NCI-H2107 treated with DMSO at 0.1 percent for 48 hours (cell line): Measurements from ENCODE around the gene FBXO8.
A peak's percentile ranks its signal among the peaks of the same experiment; 100 is the strongest.
"Not testable (repeated sequence)": the region's sequence is repeated elsewhere in the genome, so short reads cannot be mapped to it uniquely, and the experiment has no call there.

Source experiments
- DNase-seq: peaks from one replicate; lab custom pipeline; 2025; ENCODE audit not compliant: unreplicated experiment; lab: John Stamatoyannopoulos, UW

The FBXO8 gene

DNA sequence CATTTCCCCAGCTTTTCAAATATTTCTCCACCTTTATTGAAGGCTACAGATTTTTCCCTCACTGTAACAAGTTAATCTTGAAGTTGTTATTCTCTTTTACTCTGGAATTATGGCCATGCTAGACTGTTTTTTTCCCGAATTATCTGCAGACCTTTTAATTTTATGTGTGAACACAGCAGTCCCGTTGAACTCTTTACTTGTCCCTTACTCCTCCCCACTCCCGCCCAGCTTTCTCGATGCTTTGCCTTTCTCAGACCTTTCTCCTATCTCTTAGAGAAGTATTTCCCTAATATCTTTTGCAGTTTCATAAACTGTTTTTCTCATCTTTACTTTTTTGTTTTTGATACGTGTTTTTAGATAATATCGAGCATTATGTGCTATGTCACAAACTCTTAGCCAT, 1.0 kb upstream of the FBXO8 start:
- no peak for DNase-seq

DNA sequence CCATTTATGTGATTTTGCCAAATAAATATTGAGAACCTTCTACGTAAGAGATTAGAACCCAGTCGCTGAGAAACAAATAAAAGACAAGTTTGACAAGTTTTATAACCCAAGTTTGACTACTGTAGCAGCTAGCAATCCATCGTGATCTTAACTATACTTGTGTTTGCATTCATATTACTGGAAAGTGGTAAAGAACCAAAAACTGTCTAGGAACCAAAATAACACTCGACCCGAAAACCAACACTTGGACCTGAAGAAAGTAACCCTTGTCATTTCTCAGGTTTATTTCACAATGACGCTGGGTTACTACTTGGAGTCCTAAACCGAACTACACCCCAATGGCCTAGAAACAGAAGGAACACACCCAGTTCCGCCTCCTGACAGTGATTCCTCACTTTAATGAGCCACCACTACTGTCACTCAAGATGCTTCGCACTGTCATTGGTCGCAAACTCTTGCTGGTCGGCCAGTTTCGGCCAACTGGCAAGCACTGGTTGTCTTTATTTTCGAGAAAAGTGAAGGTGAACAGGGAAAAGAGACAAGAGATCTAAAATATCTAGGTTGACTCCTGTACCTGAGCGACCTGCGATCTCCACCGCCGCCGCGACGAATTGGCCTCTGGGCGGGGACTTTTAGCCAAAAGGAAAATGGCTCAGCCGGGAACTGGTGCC, 496 bp downstream of the FBXO8 start:
- DNase-seq = peak; percentile 62

GRCh38 chr4:174281901-174282300, 1.6 kb downstream of the FBXO8 start:
- DNase-seq = no peak

DNA sequence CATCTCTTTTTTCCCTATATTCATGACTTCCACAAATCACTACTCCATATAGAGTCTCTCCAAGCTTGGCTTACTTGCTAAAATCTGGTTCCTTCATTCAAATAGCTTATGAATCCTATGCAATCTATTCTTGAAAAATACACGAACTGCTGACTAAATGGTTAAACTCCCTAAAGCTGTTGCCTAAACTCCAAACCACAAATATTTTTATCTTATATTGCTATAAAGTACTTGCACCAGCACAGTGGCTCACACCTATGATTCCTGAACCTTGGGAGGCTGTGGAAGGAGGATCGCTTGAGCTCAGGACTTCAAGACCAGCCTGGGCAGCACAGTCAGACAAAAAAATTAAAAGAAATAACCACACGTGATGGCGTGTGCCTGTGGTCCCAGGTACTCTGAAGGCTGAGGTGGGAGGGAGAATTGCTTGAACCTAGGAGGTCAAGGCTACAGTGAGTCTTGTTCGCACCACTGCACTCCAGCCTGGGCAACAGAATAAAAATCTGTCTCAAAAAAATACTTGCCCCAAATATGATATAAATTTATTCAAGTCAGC, 2.2 kb downstream of the FBXO8 start:
- DNase-seq = no peak

GRCh38 chr4:174279433-174280155, 3.9 kb downstream of the FBXO8 start:
- DNase-seq = no peak

DNA sequence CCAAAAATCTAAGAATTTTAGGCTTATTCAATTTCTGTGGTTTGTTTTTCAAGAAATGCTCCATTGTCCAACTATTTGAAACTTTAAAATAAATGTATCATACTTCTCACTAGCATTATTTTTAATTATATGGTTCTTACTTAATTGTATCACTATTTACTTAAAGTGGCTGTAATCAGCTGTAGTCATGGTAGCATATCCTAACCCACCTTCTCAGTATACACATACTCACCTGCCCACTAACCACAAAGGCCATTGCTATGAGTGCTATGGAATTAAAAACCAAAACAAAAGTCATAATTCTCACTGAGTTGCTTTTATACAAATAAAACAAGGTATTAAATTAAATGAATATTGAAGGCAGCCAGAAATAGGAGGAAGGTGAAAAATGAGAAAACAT, 5.0 kb downstream of the FBXO8 start:
- no peak for DNase-seq

DNA sequence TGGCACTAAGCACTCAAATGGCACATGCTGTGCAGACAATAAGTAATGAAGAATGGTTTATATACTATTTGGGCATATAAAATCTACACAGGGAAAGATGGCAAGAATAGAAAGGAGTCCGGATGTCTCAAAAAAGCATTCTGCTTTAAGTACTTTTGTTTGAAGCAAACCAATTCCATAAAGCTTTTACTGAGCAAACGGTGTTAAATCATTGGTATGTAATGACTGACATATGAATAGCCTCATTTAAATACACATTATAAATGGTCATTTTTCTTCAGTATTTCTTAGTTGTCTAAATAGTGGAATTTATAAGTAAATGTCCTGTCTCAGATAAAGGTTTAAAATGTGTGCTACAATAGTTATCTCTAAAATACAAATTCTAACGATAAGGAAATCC, 6.0 kb downstream of the FBXO8 start:
- DNase-seq = no peak

GRCh38 chr4:174275101-174275500, 8.4 kb downstream of the FBXO8 start:
- no peak for DNase-seq

DNA sequence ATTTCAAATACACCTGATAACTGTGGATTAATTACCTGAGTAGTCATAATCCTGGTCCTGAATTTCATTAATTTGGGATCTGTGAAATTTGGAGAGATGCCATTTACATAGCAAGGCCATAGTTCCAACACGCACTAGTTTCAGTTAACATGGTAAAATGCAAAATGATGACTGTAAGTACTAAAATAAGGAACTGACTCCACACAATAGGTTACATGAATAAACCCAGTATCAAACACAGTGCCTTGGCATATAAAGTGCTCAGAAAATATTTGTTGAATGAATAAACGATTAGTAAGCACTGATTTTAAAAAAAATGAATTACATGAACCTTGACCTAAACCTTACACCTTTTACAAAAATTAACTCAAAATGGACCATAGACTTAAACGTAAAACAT, 9.0 kb downstream of the FBXO8 start:
- no peak for DNase-seq

DNA sequence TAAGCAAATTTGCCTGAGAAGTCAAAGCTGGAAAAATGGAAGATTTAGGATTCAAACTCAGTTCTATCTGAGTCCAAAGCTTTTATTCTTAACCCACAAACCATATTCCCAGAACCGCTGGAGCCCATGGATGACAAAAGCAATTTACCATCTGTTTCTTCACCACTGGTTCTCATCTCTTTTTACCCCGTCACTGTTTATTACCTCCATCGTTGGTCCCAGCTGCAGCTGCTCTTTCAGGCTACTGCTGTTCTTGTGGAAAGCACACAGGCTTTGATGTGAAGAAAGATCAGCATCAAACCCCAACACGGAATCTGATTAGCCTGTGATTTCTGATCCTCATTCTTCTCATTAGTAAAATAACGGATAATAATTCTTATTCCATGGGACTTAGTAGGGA, 9.5 kb downstream of the FBXO8 start:
- no peak for DNase-seq

DNA sequence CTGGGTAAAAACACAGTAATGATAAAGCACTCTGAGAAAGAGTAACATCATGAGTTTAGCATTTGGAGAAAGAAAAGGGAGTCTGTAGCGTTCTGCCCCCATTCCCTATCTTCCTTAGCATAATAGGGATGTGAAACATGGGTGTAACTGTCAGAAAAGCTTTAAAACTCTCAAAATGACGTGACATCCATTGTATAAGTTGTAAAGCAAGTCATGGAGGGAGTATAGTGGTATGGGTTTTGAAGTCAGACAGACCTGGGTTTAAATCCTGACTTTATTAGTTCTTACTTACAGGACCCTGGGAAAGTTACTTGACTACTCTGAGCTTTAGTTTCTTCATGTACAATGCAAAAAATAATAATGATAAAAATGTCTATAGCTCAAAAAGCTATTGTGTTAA, 17.1 kb downstream of the FBXO8 start:
- no peak for DNase-seq

- no peak for DNase-seq
Measured at GRCh38 chr4:174265916-174266315, 17.6 kb downstream of the FBXO8 start.

DNA sequence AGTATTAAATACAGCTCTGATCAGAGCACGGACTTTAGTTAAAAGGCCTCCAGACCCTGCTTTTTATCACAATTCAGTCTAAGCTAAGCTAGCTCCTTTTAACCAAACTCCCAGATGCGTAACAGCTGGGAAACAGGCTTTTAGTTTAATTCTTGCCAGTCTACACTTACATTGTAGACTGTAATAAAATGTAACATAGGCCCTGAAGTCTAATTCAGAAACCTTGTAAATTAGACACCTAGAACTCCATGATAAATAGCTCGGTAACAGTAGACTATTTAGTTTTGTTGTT, 20.1 kb downstream of the FBXO8 start:
- DNase-seq = no peak

GRCh38 chr4:174262624-174263444, 20.6 kb downstream of the FBXO8 start:
- DNase-seq = no peak

GRCh38 chr4:174261432-174261831, 22.0 kb downstream of the FBXO8 start:
- not testable (repeated sequence) for DNase-seq

DNA sequence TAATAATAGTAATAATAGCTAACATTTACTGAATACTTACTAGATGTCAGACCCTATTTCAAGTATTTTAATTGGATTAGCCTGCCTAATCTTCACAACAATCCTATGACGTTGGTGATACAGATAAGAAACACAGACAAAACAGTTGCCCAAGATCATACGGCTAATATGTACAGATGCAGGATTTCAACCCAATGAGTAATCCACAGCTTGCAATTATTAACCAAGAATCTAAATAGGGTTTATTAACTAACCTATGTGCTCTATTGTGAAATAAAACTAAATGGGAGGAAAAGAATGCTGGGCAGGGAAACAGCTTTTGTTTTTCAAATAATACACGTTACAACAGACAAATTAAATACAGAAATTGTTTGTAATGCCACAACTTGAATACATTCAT, 23.4 kb downstream of the FBXO8 start:
- DNase-seq = no peak

- DNase-seq = no peak
Measured at GRCh38 chr4:174259580-174259979, 23.9 kb downstream of the FBXO8 start.

GRCh38 chr4:174256277-174256713, 27.2 kb downstream of the FBXO8 start:
- DNase-seq = no peak

- no peak for DNase-seq
Measured at GRCh38 chr4:174255786-174256185, 27.7 kb downstream of the FBXO8 start.

DNA sequence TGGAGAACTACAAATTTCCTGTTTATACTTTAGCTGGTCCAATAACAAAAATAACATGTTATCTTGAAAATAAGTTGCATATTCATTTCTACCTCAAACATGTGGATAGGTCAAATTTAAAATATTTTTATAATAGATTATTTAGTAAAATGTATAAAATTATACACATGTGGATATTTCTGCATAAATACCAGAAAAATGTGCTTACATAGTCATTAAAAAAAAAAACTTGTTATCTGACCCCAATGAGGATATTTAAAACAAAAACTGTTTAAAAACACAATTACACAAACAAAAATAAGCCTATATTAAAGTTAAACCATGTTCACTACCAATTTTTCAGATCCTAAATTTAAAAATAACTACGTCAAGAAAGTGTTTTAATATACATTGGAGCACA, 28.1 kb downstream of the FBXO8 start:
- no peak for DNase-seq

DNA sequence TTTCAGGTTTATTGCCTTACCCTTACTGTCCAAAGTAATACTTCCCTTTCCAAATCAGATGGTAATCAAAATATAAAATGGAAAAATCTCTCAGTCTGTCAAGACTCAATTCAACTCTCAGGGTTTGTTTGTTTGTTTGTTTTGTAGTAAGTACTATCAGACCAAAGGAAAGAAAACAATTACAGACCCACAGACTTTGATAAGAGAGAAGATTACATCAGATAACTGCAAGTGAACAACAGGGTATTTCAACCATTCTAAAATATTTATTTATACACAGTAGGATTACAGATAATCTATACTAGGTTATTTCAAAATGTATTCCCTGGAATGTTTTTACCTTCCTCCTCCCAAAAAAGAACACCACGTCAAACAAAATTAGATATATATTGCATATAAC, 28.9 kb downstream of the FBXO8 start:
- no peak for DNase-seq

DNA sequence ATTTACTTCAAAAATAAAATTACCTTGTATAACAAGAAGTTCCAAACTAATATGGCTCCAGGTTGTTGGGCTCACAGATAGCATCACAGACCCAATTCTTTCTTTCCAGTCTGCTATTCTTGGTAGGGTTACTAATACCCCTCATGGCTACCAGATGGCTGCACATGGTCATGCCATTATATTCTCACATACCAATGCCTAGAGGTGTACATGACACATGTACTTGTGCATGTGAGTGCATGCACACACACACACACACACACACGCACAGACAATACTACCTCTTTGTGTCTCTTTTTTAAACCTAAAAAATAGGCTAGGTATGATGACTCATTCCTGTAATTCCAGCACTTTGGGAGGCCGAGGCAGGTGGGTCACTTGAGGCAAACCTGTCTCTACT, 31.1 kb downstream of the FBXO8 start:
- DNase-seq = no peak
